HG02981 (cell line): Measurements from ENCODE around the gene SYNE1.
"Not testable (repeated sequence)": the region's sequence is repeated elsewhere in the genome, so short reads cannot be mapped to it uniquely, and the experiment has no call there.

ENCODE experiments used
- ATAC-seq: cut with Tn5 transposase; IDR thresholded peaks from one replicate; pipeline ENCODE4 v1.9.1; 2021; ENCODE audit warnings: mild to moderate bottlenecking, moderate library complexity; ENCODE audit not compliant: unreplicated experiment

SYNE1 gene

GRCh38 chr6:152631376-152631775 is 5.8 kb downstream of the SYNE1 start:
- ATAC-seq, result no peak

- no peak for ATAC-seq
Observed at GRCh38 chr6:152630832-152631231, 6.3 kb downstream of the SYNE1 start.

- no peak for ATAC-seq
Observed at GRCh38 chr6:152625213-152625612, 11.9 kb downstream of the SYNE1 start.

GRCh38 chr6:152614776-152615175 is 22.4 kb downstream of the SYNE1 start:
- ATAC-seq, result not testable (repeated sequence)

GRCh38 chr6:152609125-152609670 is 28.0 kb downstream of the SYNE1 start:
- no peak for ATAC-seq

GRCh38 chr6:152605941-152606340 is 31.2 kb downstream of the SYNE1 start:
- no peak for ATAC-seq

GRCh38 chr6:152605342-152605741 is 31.8 kb downstream of the SYNE1 start:
- no peak for ATAC-seq

- ATAC-seq, result no peak
Observed at GRCh38 chr6:152603911-152604310, 33.3 kb downstream of the SYNE1 start.

- ATAC-seq, result no peak
Observed at GRCh38 chr6:152600022-152600421, 37.1 kb downstream of the SYNE1 start.

GRCh38 chr6:152598901-152599537 is 38.1 kb downstream of the SYNE1 start:
- no peak for ATAC-seq

- ATAC-seq, result no peak
Observed at GRCh38 chr6:152598421-152598820, 38.7 kb downstream of the SYNE1 start.

- ATAC-seq, result no peak
Observed at GRCh38 chr6:152596726-152597125, 40.4 kb downstream of the SYNE1 start.

GRCh38 chr6:152595499-152595898 is 41.7 kb downstream of the SYNE1 start:
- no peak for ATAC-seq

GRCh38 chr6:152594701-152595100 is 42.5 kb downstream of the SYNE1 start:
- no peak for ATAC-seq

GRCh38 chr6:152588456-152588855 is 48.7 kb downstream of the SYNE1 start:
- no peak for ATAC-seq

- ATAC-seq, result no peak
Observed at GRCh38 chr6:152587473-152587872, 49.7 kb downstream of the SYNE1 start.

GRCh38 chr6:152585236-152585635 is 51.9 kb downstream of the SYNE1 start:
- no peak for ATAC-seq

- ATAC-seq, result no peak
Observed at GRCh38 chr6:152583888-152584287, 53.3 kb downstream of the SYNE1 start.

- ATAC-seq, result no peak
Observed at GRCh38 chr6:152576525-152576924, 60.6 kb downstream of the SYNE1 start.

GRCh38 chr6:152575621-152576150 is 61.5 kb downstream of the SYNE1 start:
- no peak for ATAC-seq

- no peak for ATAC-seq
Observed at GRCh38 chr6:152575161-152575560, 62.0 kb downstream of the SYNE1 start.

- no peak for ATAC-seq
Observed at GRCh38 chr6:152573762-152574161, 63.4 kb downstream of the SYNE1 start.
